Liver (tissue), 9 donors: ENCODE measurements around the gene RNFT2. TPM values are rescaled to one million over a fixed set of nuclear protein-coding genes. Genes with fewer than 3 reads are reported as not detected.

Experiments used
- DNase-seq: peaks from one replicate; pipeline ENCODE4 v3.0.0-alpha.2; 2017; ENCODE audit warnings: low spot score
- H3K27ac ChIP-seq, 2 donors: one replicate each; pipeline ENCODE4 v1.7.0; 2013; ENCODE audit warnings: inconsistent platforms in 2 of 2, low read length in 2 of 2, control low read depth in 1 of 2, low read depth in 1 of 2, mild to moderate bottlenecking in 1 of 2
- H3K27me3 ChIP-seq, 4 donors: one replicate each; pipeline versions ENCODE4 v1.6.1 to v1.7.0; 2013; ENCODE audit warnings: low read length in 3 of 4, inconsistent platforms in 1 of 4, mild to moderate bottlenecking in 1 of 4, moderate library complexity in 1 of 4; ENCODE audit not compliant: control insufficient read depth in 4 of 4, insufficient read depth in 4 of 4
- H3K36me3 ChIP-seq, 4 donors: one replicate each; pipeline versions ENCODE4 v1.6.1 to v1.7.0; 2013; ENCODE audit warnings: low read length in 3 of 4, mild to moderate bottlenecking in 3 of 4, low read depth in 1 of 4, moderate library complexity in 1 of 4; ENCODE audit not compliant: control insufficient read depth in 4 of 4, insufficient read depth in 3 of 4
- H3K4me1 ChIP-seq, 4 donors: one replicate each; pipeline versions ENCODE4 v1.6.1 to v1.7.0; 2013; ENCODE audit warnings: low read length in 3 of 4, mild to moderate bottlenecking in 3 of 4, moderate library complexity in 1 of 4; ENCODE audit not compliant: control insufficient read depth in 4 of 4, insufficient read depth in 4 of 4
- H3K4me3 ChIP-seq, 3 donors: one replicate each; pipeline versions ENCODE4 v1.6.1 to v1.7.0; 2013; ENCODE audit warnings: low read length in 3 of 3, control low read depth in 1 of 3, low read depth in 1 of 3, mild to moderate bottlenecking in 1 of 3
- H3K9ac ChIP-seq, 2 donors: one replicate each; pipeline ENCODE4 v1.7.0; 2013; ENCODE audit warnings: low read length in 2 of 2, mild to moderate bottlenecking in 2 of 2, moderate library complexity in 2 of 2, control low read depth in 1 of 2, low read depth in 1 of 2
- H3K9me3 ChIP-seq, 4 donors: one replicate each; pipeline versions ENCODE4 v1.6.1 to v1.7.0; 2013; ENCODE audit warnings: low read length in 3 of 4; ENCODE audit not compliant: control insufficient read depth in 4 of 4
- EGR1 ChIP-seq, 2 donors: IDR thresholded peaks; 2 replicates each; pipeline ENCODE4 v1.6.1; 2016 to 2018; ENCODE audit warnings: antibody characterized with exemption in 2 of 2, low read depth in 2 of 2
- FOXA1 ChIP-seq: IDR thresholded peaks from 2 replicates; pipeline ENCODE4 v1.6.1; 2016; ENCODE audit warnings: antibody characterized with exemption
- GABPA ChIP-seq, 2 donors: IDR thresholded peaks in 1 of 2; conservative IDR thresholded peaks in 1 of 2; 2 replicates each; pipeline ENCODE4 v1.6.1; 2016; ENCODE audit warnings: antibody characterized with exemption in 2 of 2, mild to moderate bottlenecking in 1 of 2, moderate library complexity in 1 of 2
- HNF4A ChIP-seq, 2 donors: conservative IDR thresholded peaks; 2 replicates each; pipeline ENCODE4 v1.6.1; 2016; ENCODE audit warnings: antibody characterized with exemption in 2 of 2, mild to moderate bottlenecking in 2 of 2
- HNF4G ChIP-seq: IDR thresholded peaks from 2 replicates; pipeline ENCODE4 v1.6.1; 2016; ENCODE audit warnings: antibody characterized with exemption
- JUND ChIP-seq, 2 donors: IDR thresholded peaks; 2 replicates each; pipeline ENCODE4 v1.6.1; 2016; ENCODE audit warnings: antibody characterized with exemption in 2 of 2
- NR2F2 ChIP-seq: IDR thresholded peaks from 2 replicates; pipeline ENCODE4 v1.6.1; 2016; ENCODE audit warnings: antibody characterized with exemption
- RXRA ChIP-seq, 2 donors: IDR thresholded peaks; 2 replicates each; pipeline ENCODE4 v1.6.1; 2017 to 2018; ENCODE audit warnings: antibody characterized with exemption in 2 of 2, mild to moderate bottlenecking in 1 of 2
- SP1 ChIP-seq: IDR thresholded peaks from 2 replicates; pipeline ENCODE4 v1.6.1; 2018; ENCODE audit warnings: antibody characterized with exemption, mild to moderate bottlenecking
- TAF1 ChIP-seq: conservative IDR thresholded peaks from 2 replicates; pipeline ENCODE4 v1.6.1; 2016; ENCODE audit warnings: antibody characterized with exemption, mild to moderate bottlenecking
- YY1 ChIP-seq: IDR thresholded peaks from 2 replicates; pipeline ENCODE4 v1.6.1; 2016; ENCODE audit warnings: antibody characterized with exemption, mild to moderate bottlenecking
- WGBS: extraction: QIAGEN DNeasy Blood & Tissue Kit; methylation state at CpG from one replicate; pipeline ENCODE4 v1.1.7; 2013; 5-methylcytosine and 5-hydroxymethylcytosine counted together
- polyA plus RNA-seq, 2 donors: library from polyadenylated mRNA; stranded (reverse) in 1 of 2; unstranded in 1 of 2; fragments of 200-250 nt in 1 of 2; fragments of >200 nt in 1 of 2; fragmentation: Nextera tagmentation in 1 of 2; extraction: Ambion mirVana in 1 of 2; gene quantifications; one replicate each; pipeline versions ENCODE4 v1.2.1 to v1.2.3, GENCODE V29; 2013 to 2015
- total RNA-seq, 2 donors: library from RNA; depleted of rRNA; stranded (reverse); fragments of >200 nt; gene quantifications; one replicate each; pipeline ENCODE4 v1.2.3, GENCODE V29; 2014
- TF ChIP-seq, protein P1 (sequence below): IDR thresholded peaks from 2 replicates; pipeline ENCODE4 v1.6.1; 2016; ENCODE audit warnings: antibody characterized with exemption
- TF ChIP-seq, protein P2 (sequence below): IDR thresholded peaks from 2 replicates; pipeline ENCODE4 v1.6.1; 2016; ENCODE audit warnings: antibody characterized with exemption
- TF ChIP-seq, protein P3 (sequence below): IDR thresholded peaks from 2 replicates; pipeline ENCODE4 v1.6.1; 2016; ENCODE audit warnings: antibody characterized with exemption
- TF ChIP-seq, protein P4 (sequence below): fragments of 150-350 bp; IDR thresholded peaks from 2 replicates; pipeline ENCODE4 v1.5.1; 2017; ENCODE audit warnings: improper control_type of control experiment, low read depth, low read length; ENCODE audit not compliant: missing input control
- TF ChIP-seq, protein P5 (sequence below): IDR thresholded peaks from 2 replicates; pipeline ENCODE4 v1.6.1; 2016; ENCODE audit warnings: antibody characterized with exemption, mild to moderate bottlenecking
- donor health status: healthy.
- donor health status: healthy.
- donor health status: healthy.
- donor health status: healthy.
- donor health status: healthy.

RNFT2 gene
- total and polyA plus RNA-seq, 4 donors, result 0.13 to 1.4 (median 0.19) TPM

DNA sequence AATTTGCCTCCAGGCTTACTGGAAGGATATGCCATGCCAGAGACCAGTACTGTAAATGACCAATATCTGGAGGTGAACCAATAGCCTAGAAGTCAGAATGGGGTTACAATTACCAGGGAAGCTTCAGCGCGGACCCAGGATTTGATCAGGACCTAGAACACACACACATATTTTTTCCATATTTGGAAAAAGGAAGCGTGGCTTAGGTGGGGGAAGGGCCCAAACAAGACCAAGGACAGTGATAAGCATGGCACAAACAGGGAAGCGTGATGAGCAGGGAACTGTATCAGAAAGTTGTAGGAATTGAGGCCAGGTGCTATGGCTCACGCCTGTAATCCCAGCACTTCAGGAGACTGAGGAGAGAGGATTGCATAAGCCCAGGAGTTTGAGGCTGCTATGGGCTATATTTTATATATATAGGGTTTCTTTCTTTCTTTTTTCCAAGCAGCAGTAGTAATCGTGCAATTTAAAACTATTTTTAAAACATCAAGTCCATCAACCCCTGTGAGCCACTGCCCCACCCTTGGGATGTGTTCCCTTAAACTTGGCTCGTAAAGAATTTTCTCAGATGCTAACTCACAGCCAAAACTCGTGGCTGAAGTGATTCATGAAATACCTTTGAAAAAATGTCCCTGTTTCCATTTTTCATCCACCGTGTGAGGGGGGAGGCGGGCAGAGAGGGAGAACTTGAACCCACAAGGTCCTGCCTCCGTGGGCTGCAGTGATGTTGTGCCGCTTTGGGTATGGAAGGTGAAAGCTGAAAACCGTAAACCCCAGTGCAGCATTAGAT, 126.5 kb downstream of the RNFT2 start (continued):
- TF ChIP-seq, protein P1, sequence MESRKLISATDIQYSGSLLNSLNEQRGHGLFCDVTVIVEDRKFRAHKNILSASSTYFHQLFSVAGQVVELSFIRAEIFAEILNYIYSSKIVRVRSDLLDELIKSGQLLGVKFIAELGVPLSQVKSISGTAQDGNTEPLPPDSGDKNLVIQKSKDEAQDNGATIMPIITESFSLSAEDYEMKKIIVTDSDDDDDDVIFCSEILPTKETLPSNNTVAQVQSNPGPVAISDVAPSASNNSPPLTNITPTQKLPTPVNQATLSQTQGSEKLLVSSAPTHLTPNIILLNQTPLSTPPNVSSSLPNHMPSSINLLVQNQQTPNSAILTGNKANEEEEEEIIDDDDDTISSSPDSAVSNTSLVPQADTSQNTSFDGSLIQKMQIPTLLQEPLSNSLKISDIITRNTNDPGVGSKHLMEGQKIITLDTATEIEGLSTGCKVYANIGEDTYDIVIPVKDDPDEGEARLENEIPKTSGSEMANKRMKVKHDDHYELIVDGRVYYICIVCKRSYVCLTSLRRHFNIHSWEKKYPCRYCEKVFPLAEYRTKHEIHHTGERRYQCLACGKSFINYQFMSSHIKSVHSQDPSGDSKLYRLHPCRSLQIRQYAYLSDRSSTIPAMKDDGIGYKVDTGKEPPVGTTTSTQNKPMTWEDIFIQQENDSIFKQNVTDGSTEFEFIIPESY, result no peak
- TF ChIP-seq TAF1 (no peak), FOXA1 (no peak)

DNA sequence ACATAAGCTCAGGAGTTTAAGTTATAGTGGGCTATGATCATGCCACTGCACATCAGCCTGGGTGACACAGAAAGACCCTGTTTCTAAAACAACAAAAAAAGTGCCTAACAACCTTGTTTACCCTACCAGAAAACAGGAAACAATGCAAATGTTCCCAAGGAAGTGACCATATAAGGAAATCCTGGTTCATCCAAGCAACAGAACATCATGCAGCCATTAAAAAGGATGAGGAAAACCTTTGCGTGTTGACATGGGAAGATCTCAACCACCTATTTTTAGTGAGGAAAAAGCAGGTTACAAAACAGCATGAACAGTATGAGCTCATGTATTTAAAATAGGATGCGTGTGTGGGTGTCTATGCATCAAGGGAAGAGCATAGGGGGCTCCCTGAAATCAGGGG, 129.4 kb downstream of the RNFT2 start:
- Histone ChIP-seq H3K36me3 (no peaks in the 10 kb centered on the region), H3K27ac (no peak overlapping the region), H3K9ac (no peak overlapping the region), H3K4me3 (no peak overlapping the region), H3K9me3 (no peaks in the 10 kb centered on the region), H3K4me1 (no peaks in the 10 kb centered on the region), H3K27me3 (peaks cover 0 to 6% (median 0%) of the 10 kb centered on the region in 4 donors)
- TF ChIP-seq GABPA (IDR thresholded peaks at IDR 0.05 in 1 of 2, conservative IDR thresholded peaks at IDR 0.05 in 1 of 2) (no peak), FOXA1 (no peak), RXRA (IDR thresholded peaks at IDR 0.05) (no peak), NR2F2 (no peak), HNF4G (no peak), EGR1 (IDR thresholded peaks at IDR 0.05; ENCODE audit: low read depth in 2 of 2) (no peak), SP1 (no peak), YY1 (no peak), HNF4A (conservative IDR thresholded peaks at IDR 0.05) (no peak), TAF1 (no peak)
- TF ChIP-seq, protein P2, sequence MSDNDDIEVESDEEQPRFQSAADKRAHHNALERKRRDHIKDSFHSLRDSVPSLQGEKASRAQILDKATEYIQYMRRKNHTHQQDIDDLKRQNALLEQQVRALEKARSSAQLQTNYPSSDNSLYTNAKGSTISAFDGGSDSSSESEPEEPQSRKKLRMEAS, result no peak
- TF ChIP-seq, protein P1, result no peak
- TF ChIP-seq, protein P3, sequence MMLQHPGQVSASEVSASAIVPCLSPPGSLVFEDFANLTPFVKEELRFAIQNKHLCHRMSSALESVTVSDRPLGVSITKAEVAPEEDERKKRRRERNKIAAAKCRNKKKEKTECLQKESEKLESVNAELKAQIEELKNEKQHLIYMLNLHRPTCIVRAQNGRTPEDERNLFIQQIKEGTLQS, result no peak
- DNase-seq, result no peak
- WGBS, result 94% methylated on average over 2 of the region's 2 CpGs

DNA sequence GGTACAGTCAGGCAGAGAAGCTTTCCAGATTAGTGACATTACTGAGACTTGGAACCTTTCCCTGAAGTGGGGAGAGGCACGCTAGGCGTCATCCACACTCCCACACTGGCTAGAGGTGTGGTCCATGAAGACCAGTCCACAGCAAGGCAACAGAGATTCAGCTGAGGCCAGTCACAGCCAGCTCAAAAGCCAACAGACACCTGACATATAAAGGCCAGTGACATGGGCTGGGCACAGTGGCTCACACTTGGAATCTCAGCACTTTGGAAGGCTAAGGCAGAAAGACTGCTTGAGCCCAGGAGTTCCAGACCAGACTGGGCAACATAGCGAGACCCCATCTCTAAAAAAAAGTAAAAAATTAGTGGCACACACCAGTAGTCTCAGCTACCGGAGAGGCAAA, 132.2 kb downstream of the RNFT2 start:
- 64% methylated on average over 4 of the region's 4 CpGs for WGBS
- Histone ChIP-seq H3K36me3 (peaks cover 0 to 3% (median 0%) of the 10 kb centered on the region in 4 donors), H3K4me3 (no peak overlapping the region), H3K27me3 (peaks cover 0 to 7% (median under 1%) of the 10 kb centered on the region in 4 donors), H3K9me3 (peaks cover 3 to 10% (median 5%) of the 10 kb centered on the region in 4 donors), H3K27ac (no peak overlapping the region), H3K9ac (no peak overlapping the region), H3K4me1 (no peaks in the 10 kb centered on the region)
- TF ChIP-seq, protein P4, sequence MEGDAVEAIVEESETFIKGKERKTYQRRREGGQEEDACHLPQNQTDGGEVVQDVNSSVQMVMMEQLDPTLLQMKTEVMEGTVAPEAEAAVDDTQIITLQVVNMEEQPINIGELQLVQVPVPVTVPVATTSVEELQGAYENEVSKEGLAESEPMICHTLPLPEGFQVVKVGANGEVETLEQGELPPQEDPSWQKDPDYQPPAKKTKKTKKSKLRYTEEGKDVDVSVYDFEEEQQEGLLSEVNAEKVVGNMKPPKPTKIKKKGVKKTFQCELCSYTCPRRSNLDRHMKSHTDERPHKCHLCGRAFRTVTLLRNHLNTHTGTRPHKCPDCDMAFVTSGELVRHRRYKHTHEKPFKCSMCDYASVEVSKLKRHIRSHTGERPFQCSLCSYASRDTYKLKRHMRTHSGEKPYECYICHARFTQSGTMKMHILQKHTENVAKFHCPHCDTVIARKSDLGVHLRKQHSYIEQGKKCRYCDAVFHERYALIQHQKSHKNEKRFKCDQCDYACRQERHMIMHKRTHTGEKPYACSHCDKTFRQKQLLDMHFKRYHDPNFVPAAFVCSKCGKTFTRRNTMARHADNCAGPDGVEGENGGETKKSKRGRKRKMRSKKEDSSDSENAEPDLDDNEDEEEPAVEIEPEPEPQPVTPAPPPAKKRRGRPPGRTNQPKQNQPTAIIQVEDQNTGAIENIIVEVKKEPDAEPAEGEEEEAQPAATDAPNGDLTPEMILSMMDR, result no peak
- TF ChIP-seq HNF4A (conservative IDR thresholded peaks at IDR 0.05), result no peak
- TF ChIP-seq, protein P2, result no peak
- TF ChIP-seq, protein P5, sequence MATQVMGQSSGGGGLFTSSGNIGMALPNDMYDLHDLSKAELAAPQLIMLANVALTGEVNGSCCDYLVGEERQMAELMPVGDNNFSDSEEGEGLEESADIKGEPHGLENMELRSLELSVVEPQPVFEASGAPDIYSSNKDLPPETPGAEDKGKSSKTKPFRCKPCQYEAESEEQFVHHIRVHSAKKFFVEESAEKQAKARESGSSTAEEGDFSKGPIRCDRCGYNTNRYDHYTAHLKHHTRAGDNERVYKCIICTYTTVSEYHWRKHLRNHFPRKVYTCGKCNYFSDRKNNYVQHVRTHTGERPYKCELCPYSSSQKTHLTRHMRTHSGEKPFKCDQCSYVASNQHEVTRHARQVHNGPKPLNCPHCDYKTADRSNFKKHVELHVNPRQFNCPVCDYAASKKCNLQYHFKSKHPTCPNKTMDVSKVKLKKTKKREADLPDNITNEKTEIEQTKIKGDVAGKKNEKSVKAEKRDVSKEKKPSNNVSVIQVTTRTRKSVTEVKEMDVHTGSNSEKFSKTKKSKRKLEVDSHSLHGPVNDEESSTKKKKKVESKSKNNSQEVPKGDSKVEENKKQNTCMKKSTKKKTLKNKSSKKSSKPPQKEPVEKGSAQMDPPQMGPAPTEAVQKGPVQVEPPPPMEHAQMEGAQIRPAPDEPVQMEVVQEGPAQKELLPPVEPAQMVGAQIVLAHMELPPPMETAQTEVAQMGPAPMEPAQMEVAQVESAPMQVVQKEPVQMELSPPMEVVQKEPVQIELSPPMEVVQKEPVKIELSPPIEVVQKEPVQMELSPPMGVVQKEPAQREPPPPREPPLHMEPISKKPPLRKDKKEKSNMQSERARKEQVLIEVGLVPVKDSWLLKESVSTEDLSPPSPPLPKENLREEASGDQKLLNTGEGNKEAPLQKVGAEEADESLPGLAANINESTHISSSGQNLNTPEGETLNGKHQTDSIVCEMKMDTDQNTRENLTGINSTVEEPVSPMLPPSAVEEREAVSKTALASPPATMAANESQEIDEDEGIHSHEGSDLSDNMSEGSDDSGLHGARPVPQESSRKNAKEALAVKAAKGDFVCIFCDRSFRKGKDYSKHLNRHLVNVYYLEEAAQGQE, result no peak
- no peak for TF ChIP-seq RXRA (IDR thresholded peaks at IDR 0.05)
- TF ChIP-seq JUND (IDR thresholded peaks at IDR 0.05), result no peak
- DNase-seq, result no peak
